Germinal center (tissue), 1 donor: ENCODE data around the gene SENP6.

Experiments
- DNase-seq: peaks from one replicate; pipeline ENCODE4 v3.0.0; 2012; ENCODE audit warnings: mixed read lengths, low spot score

The SENP6 gene

DNA sequence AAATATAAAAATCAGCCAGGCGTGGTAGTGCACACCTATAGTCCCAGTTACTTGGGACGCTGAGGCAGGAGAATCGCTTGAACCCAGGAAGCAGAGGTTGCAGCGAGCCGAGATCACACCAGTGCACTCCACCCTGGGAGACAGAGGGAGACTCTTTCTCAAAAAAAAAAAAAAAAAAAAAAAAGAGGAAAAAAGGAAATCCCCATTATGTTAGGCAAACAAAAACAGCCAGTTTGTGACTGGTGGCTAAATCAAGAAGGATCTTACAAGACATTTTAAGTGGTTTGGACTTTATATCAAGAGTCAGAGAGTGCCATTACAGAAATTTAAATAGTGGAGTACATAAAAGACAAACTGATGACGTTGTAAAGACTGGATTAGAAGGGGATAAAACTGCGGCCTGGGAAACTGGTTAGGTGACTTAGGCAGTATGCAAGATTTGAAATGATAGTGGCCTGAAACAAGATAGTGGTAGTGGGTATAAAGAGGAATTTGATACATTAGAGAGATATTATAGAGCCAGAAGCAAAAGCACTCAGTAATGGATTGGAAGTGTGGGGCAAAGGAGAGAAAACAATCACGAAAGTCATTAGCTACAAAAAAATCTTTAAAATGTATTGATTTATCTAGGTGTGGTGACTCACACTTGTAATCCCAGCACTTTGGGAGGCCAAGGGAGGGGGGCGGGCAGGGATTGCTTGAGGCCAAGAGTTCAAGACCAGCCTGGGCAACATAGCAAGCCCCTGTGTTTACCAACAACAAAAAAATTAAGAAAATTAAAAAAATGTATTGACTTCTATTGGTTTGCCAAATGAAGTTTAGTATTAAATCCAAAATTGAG is 145.7 kb downstream of the SENP6 start:
- no peak for DNase-seq

- DNase-seq, result peak; percentile 8
These were observed 146.5 kb downstream of the SENP6 start for GRCh38 chr6:75748003-75748742.

DNA sequence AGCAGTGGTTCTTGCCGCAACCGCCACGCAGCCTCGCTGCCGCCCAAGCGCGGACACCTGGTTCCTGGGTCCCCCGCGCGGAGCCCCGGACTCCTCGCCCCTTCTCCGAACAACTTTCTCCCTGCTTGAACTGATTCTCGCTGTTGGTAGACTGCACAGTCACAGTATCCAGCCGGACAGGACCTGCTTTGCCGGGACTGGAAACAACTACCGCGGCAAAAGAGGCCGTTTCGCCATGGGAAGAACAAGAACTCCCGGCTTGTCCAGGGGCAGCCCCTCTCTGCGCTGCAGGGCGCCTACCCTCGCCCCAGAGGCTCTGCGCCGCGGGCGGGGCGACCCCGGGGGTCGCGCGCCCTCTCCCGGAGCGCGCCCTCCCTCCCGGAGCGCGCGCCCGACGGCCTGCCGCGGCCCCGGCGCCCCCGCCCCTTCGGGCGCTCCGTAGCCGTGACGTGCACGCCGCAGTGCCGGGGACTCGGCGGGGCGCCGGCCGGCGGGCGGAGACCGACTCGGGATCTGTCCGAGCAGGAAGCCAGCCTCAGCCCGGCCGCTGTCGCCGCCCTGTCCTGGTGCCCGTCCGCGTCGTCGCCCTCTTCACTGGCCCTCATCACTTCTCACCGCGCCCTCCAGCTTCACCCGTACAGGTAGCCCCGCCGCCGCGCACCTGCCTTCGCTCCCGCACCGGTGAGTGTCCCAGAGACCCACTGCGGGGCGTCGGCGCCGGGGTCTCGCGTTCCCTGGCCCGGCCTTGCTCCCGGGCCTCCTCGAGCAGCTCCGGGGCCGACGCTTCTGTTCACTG is 147.3 kb downstream of the SENP6 start, which contains the start of gene MYO6:
MYO6 (plus strand) TSS at position 497 of the 796 bp plus-strand sequence. CDS start 68,309 bp downstream, outside the sequence.
- peak; percentile 56 for DNase-seq

- DNase-seq, result no peak
These were observed 149.8 kb downstream of the SENP6 start for GRCh38 chr6:75751443-75751842.

GRCh38 chr6:75752365-75752764 is 150.7 kb downstream of the SENP6 start:
- no peak for DNase-seq

GRCh38 chr6:75755704-75756103 is 154.0 kb downstream of the SENP6 start:
- no peak for DNase-seq

DNA sequence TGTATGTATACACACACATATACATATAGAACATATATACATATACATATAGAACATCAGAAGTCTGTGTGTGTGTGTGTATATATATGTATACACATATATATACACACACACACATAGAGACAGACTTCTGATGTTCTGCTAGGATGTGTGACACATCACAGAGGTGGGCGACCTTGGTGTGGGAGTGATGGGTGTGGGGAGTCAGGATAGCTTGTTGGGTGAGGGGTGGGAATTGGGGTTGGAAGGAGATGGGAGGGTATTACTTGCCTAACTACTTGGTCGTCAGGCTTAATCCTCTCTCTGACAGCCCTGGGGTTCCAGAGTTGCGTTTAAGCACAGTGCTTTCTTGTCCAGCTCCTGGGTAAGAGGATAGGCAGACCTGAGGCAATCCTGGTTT is 155.6 kb downstream of the SENP6 start:
- DNase-seq, result no peak

DNA sequence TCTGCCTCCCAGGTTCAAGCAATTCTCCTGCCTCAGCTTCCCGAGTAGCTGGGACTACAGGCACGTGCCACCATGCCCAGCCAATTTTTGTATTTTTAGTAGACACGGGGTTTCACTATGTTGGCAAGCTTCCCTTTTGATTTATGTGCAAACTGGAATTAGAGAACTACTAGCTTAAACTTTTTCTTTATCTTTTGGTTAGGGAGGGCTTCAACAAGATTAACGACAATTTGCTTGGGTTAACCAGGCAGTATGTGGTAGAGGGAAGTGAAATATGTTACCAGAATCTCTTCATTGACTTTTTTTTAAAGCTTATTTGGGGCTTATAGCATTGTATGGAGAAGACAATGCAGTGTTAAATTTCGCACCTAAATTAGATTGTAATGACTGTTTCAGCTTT is 156.4 kb downstream of the SENP6 start:
- no peak for DNase-seq

DNA sequence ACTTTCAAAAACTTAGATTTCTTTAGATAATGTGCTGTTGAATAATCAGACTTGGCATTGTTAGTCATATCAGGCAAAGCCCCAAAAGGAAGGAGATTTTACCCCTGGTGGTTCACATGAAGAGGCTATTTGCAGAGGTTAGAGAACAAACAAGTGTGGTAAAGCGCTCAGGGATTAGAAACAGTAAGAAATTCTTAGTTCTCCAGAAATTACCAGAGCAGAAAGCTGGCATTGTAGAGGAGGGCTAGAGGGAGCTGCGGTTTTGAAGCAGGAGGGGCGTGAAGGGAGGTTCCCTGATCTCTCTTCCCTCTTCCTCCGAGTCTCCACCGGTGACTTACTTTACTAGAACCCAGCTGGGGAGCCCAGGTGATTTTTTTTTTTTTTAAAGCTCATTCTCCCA is 157.5 kb downstream of the SENP6 start:
- DNase-seq, result no peak

DNA sequence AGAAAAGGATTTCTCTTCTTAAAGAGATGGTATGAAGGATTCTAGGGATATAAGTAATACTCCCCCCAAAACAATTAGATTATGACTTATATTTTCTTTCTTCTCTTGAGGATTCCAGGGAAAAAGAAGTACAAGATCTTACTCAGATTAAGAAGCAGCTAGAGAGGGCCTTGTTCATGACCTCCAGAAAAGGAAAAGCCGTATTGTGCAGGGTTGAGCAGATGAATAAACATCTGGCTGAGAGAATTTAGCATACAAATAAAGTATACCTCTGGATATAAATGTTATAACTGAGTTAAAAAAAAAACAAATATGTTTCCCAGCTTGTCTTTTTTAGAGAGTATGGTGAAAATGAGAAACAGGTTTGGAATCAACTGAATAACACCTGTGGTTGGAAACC is 158.6 kb downstream of the SENP6 start:
- no peak for DNase-seq

DNA sequence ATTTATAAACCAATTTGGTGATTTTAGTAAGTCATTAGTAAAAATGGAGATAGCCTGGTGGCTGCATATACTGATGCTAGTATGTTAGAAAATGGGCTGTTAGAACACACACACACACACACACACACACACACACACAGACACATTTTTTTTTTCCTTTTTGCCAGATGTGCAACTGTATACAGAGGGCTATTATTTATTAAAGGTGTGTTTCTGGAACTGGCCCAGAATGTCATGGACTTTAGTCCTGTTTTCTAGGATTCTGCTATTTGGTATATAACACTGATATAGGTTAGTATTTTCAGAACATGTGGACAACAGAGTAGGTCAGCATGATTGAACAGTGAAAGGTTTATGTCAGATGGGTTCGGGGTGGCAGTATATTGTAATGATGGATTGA is 159.8 kb downstream of the SENP6 start:
- no peak for DNase-seq

- DNase-seq, result no peak
These were observed 160.4 kb downstream of the SENP6 start for GRCh38 chr6:75762063-75762462.

- DNase-seq, result no peak
These were observed 164.7 kb downstream of the SENP6 start for GRCh38 chr6:75766387-75766786.
